ENCODE results near the gene PARP15. TPM values are rescaled to one million over a fixed set of nuclear protein-coding genes. Genes with fewer than 3 reads are reported as not detected.
A peak's percentile ranks its signal among the peaks of the same experiment; 100 is the strongest.

PARP15 gene
- total RNA-seq, 1 experiment from 2014 or later, result 0.24 TPM

- Histone ChIP-seq H3K4ac (ENCODE audit: low read depth, low read length) (no peak overlapping the region), H2AFZ (ENCODE audit: low read length) (peak overlapping the region; percentile 23), H3K23me2 (ENCODE audit: insufficient read length, low read depth, low read length, poor library complexity, severe bottlenecking) (no peaks in the 10 kb centered on the region), H4K5ac (ENCODE audit: insufficient read length, low read depth, low read length) (no peak overlapping the region), H3K56ac (ENCODE audit: insufficient read length, low read depth, low read length) (no peak overlapping the region), H2BK12ac (ENCODE audit: insufficient read length, low read depth, low read length) (no peak overlapping the region), H3K79me1 (ENCODE audit: insufficient read depth, low read depth, low read length, poor library complexity, severe bottlenecking) (no peaks in the 10 kb centered on the region), H3K79me2 (ENCODE audit: insufficient read depth, low read length) (no peaks in the 10 kb centered on the region), H2BK5ac (ENCODE audit: insufficient read length, low read length) (no peak overlapping the region), H4K91ac (ENCODE audit: insufficient read length, low read depth, low read length) (no peak overlapping the region), H2BK120ac (ENCODE audit: low read depth, low read length, poor library complexity, severe bottlenecking) (no peak overlapping the region), H3K4me2 (ENCODE audit: insufficient read depth, insufficient read length, low read length) (no peak overlapping the region), H4K20me1 (ENCODE audit: control insufficient read depth, insufficient read depth, insufficient read length) (no peaks in the 10 kb centered on the region), H4K8ac (replicated peaks; ENCODE audit: insufficient read length, low read depth, low read length) (no peak overlapping the region), H3K27ac (ENCODE audit: insufficient read length, low read depth, low read length) (no peak overlapping the region), H3K23ac (ENCODE audit: insufficient read length, low read depth, low read length) (no peak overlapping the region), H3K18ac (ENCODE audit: insufficient read length, low read depth, low read length) (no peak overlapping the region), H3T11ph (ENCODE audit: low read length) (no peak overlapping the region), H3K9ac (ENCODE audit: extremely low read depth, insufficient read length, low read length) (no peak overlapping the region), H2AK5ac (ENCODE audit: insufficient read length, low read length) (no peak overlapping the region), H2BK20ac (ENCODE audit: low read depth, low read length, poor library complexity, severe bottlenecking) (no peak overlapping the region), H3K4me1 (ENCODE audit: insufficient read depth, low read length) (0 out of 2 replicates have a peak, but pooled peaks cover 2% of the 10 kb centered on the region), H3K9me3 (ENCODE audit: control insufficient read depth, low read depth, low read length) (no peaks in the 10 kb centered on the region), H3K27me3 (ENCODE audit: insufficient read depth, low read length) (no peaks in the 10 kb centered on the region), H3K14ac (ENCODE audit: insufficient read depth, low read length) (no peak overlapping the region; the same call in 1 of the 2 replicates), H2BK15ac (ENCODE audit: low read depth, low read length) (no peak overlapping the region)
- no peaks in the 10 kb centered on the region for H3K9me3 Mint-ChIP-seq
- no peak overlapping the region for H3K27ac Mint-ChIP-seq
- DNase-seq, result no peak
- no peak for TF ChIP-seq CTCF (conservative IDR thresholded peaks at IDR 0.05)
- no CpG with 5 or more reads among the region's 3 CpGs for WGBS (ENCODE audit: extremely low coverage, insufficient read length, low lambda C conversion rate)
- no peak overlapping the region for H3K4me3 Mint-ChIP-seq
- peaks cover 13 to 17% of the 10 kb centered on the region in 2 experiments for H3K4me1 Mint-ChIP-seq
- H3K27me3 Mint-ChIP-seq (ENCODE audit: low read depth), result peaks cover 3% of the 10 kb centered on the region
- no peaks in the 10 kb centered on the region for H3K36me3 Mint-ChIP-seq (ENCODE audit: insufficient read depth in 1 of 3, low read depth in 3 of 3)
These were observed 37.9 kb downstream of the PARP15 start for GRCh38 chr3:122615303-122615702.
